GM18517 (cell line): Measurements from ENCODE around the gene UCHL5.
"Not testable (repeated sequence)": the region's sequence is repeated elsewhere in the genome, so short reads cannot be mapped to it uniquely, and the experiment has no call there.

Source experiments
- ATAC-seq: cut with Tn5 transposase; IDR thresholded peaks from one replicate; pipeline ENCODE4 v1.9.1; 2021; ENCODE audit warnings: mild to moderate bottlenecking, moderate library complexity; ENCODE audit not compliant: unreplicated experiment

The UCHL5 gene

GRCh38 chr1:193065954-193066353, 6.8 kb upstream of the UCHL5 start:
- no peak for ATAC-seq

DNA sequence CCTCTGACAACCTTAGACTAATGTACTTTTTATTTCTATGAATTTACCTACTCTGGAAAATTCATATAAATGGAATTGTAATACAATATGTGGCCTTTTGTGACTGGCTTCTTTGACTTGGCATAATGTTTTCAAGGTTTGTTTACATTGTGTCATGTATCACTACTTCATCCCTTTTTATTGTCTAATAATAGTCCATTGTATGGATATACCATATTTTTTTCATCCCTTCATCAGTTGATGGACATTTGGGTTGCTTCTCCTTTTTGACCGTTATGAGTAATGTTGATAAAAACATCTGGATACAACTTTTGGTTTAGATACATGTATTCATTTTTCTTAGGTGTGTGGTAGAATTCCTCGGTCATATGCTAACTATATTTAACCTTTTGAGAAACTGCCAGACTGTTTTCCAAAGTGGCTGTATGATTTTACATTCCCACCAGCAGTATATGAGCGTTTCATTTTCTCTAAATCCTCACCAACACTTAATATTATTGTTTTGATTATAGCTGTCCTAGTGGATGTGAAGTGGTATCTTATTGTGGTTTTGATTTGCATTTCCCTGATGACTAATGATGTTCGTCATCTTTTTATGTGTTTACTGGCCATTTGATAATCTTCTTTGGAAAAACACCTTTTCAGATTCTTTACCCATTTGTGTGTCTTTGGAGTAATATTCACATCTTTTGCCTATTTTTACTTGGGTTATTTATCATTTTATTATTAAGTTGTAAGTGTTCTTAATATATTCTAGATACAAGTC, 3.7 kb upstream of the UCHL5 start:
- no peak for ATAC-seq

DNA sequence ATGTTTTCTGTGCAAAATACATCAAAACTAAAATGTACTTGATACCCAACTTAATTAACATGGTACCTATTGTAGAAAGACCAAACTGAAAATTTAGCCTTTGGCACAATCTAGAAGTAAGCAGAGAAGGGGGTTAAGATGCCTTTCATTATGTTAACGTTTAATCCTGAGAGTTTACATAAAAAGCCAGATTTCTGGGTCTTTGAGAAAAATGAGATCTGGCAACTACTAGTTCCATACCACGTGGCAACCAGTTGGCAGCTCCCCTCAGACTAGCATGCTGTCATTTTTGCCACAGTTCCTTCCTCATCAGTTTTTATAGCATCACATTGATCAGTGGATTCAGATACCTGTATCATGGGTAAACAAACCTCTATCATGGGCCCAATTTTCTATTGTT, 1.8 kb upstream of the UCHL5 start:
- no peak for ATAC-seq

GRCh38 chr1:193060406-193060805, 1.2 kb upstream of the UCHL5 start:
- ATAC-seq = no peak

GRCh38 chr1:193060115-193060403, 899 bp upstream of the UCHL5 start:
- ATAC-seq = no peak

- peak; percentile 44 for ATAC-seq
Observed at GRCh38 chr1:193058529-193059281, 455 bp downstream of the UCHL5 start.

DNA sequence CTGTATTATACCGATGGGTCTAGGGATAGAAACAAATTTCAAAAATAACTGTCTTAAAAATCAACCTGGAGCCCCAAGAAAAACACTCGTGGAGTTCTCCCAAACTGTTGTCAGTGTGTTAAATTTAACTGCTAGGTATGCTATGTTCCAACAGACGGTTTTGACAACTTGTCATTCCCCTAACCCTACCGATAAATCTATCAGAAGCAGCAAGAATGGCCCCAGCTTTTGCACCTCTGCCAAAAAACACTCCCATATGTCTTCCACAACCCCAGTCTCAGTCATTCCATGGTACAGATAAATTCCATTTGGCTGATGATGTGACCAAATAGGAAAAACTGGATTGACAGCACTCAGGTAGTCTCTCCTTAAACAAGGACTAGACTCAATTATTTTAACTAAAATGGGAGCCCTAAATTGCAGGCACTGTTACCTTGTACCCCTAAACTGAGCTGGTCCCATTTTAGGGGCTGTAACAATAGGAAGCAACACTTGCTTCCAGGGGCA, 4.9 kb downstream of the UCHL5 start:
- ATAC-seq = no peak

DNA sequence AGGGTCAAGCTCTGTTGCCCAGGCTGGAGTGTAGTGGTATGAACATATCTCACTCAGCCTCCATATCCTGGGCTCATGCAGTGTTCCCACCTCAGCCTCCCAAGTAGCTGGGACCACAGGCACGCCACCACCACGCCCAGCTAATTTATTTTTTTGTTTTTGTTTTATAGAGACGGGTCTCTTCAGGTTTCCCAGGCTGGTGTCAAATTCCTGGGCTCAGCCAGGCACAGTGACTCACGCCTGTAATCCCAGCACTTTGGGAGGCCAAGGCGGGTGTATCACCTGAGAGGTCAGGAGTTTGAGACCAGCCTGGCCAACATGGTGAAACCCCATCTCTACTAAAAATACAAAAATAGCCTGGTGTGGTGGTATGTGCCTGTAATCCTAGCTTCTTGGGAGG, 10.2 kb downstream of the UCHL5 start:
- not testable (repeated sequence) for ATAC-seq

- no peak for ATAC-seq
Observed at GRCh38 chr1:193042766-193043691, 16.1 kb downstream of the UCHL5 start.

DNA sequence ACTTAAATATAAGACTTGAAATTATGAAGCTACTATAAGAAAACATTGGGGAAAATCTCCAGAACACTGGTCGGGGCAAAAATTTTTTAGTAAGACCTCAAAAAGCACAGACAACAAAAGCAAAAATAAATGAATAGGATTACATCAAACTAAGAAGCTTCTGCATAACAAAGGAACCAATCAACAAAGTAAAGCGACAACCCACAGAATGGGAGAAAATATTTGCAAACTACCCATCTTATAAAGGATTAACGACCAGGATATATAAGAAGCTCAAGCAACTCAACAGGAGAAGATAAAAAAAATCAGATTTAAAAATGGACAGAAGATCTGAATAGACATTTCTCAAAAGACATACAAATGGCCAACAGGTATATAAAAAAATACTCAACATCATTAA, 19.1 kb downstream of the UCHL5 start:
- ATAC-seq = no peak

DNA sequence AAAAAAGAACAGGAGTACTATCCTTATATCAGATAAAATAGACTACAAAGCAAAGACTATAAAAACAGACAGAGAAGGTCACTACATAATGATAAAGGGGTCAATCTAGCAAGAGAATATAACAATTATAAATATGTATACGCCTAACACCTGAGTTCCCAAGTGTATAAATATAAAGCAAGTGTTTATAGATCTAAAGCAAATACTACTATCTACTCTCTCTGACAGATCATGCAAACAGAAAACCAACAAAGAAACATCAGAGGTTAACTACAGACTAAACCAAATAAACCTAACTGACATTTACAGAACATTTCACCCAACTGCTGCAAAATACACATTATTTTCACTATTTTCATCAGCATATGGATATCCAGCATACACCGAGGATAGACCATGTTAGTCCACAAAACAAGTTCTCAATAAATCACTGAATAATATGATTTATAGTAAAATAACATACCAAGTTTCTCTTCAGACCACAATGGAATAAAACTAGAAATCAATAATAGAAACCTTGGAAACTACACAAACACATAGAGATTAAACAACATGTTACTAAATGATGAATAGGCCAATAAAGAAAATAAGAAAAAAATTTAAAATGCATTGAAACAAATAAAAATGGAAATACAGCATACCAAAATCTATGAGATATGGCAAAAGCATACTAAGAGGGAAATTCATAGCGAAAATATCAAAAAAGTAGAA, 22.7 kb downstream of the UCHL5 start:
- no peak for ATAC-seq

- no peak for ATAC-seq
Observed at GRCh38 chr1:193033610-193034009, 25.6 kb downstream of the UCHL5 start.

- ATAC-seq = not testable (repeated sequence)
Observed at GRCh38 chr1:193032643-193033427, 26.3 kb downstream of the UCHL5 start.

DNA sequence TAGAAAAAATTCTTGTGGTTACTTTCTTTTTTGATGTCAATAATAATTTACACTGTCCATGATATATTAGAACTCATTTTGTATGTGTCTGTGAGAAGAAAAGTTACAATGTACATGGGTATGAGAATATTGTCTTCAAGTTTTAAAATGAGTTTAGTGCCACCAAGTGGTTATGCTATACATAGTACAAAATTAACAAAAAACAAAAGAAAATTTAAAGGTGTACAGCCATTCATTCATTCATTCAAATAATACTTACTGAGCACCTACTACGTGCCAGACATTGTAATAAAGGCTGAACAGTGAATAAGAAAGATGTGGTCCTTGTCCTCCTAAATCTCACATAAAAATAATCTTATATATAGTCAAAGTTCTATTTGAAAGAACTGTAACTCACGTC, 27.7 kb downstream of the UCHL5 start:
- peak; percentile 63 for ATAC-seq

DNA sequence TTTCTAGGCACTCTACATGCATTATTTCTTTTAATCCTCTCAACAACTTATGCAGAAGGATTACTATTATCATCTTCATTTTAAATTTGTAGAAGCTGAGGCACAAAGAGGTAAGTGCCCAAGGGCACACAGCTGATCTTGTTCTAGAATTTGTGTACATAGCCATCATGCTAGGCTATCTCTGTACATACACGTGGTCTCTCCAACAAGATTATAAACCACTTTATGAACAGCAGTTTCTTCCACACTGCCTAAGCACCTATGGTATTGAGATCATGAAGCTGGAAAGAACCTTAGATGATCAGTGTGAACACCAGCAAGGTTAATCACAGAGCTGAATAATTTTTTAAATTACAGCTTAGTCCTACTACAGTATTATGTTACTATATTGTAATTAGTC, 28.9 kb downstream of the UCHL5 start:
- ATAC-seq = no peak

DNA sequence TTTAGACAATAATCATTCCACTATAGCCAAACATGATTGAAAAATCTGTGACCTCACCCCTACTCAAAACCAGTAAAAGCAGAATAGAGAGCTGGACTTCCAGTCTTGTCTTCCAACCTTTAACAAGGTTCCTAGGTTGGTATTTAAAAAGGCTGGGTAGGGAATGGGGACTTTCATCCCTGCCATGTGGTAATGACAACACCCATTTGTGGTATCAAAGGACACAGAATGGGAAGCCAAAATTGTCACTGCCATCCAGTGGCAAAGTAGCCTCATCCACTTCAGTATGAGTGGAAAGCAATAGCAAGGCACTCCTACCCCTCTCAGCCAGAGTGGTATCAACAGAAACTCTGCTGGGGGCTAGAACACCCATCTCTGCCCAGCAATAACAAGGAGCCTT, 33.9 kb downstream of the UCHL5 start:
- ATAC-seq = no peak

GRCh38 chr1:193019442-193020026, 39.6 kb downstream of the UCHL5 start:
- ATAC-seq = peak; percentile 69

DNA sequence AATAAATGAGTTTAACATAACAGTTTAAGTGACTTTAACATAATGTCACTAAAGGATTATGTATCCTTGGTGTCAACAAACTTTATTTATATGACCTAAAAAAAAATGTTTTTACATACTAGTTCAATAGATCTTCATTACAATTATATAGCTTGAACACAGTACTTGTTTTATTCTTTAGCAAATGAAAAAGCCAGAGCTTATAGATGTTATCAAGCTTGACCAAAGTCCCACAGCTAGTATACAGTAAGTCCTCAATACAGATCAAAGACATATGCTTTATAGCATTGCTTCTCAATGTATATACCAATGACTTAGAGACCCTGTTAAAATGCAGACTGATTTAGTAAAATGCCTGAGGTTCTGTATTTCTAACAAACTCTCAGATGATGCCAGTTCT, 42.4 kb downstream of the UCHL5 start:
- ATAC-seq = no peak

GRCh38 chr1:193014400-193014799, 44.8 kb downstream of the UCHL5 start:
- no peak for ATAC-seq

GRCh38 chr1:193013707-193014106, 45.5 kb downstream of the UCHL5 start:
- no peak for ATAC-seq
